Fibroblast of gingiva (primary cell): Measurements from ENCODE around the gene RIN2.
"Not testable (repeated sequence)": the region's sequence is repeated elsewhere in the genome, so short reads cannot be mapped to it uniquely, and the experiment has no call there.

Experiments
- DNase-seq: peaks from one replicate; pipeline ENCODE4 v3.0.0-alpha.2; 2011; ENCODE audit warnings: low read depth

RIN2 gene

DNA sequence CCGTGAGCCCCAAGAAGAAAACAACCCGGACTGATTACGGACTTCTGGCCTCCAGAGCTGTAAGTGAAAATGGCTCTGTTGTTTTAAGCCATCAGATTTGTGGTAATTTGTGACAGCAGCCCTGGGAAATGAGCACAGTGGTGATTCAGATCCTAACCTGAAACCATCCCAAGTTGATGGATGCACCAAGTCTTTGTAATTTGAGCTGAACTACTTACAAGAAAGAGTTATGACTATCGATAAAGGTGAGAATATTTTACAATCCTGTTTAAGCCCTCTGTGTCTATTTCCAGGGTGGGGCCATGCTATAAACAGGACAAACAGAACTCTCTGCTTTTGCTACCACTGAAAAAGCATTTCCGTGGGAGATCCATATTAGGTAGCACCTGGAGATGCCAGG, 19.1 kb upstream of the RIN2 start:
- no peak for DNase-seq

GRCh38 chr20:19739351-19739750, 18.7 kb upstream of the RIN2 start:
- no peak for DNase-seq

GRCh38 chr20:19740512-19740911, 17.5 kb upstream of the RIN2 start:
- no peak for DNase-seq

DNA sequence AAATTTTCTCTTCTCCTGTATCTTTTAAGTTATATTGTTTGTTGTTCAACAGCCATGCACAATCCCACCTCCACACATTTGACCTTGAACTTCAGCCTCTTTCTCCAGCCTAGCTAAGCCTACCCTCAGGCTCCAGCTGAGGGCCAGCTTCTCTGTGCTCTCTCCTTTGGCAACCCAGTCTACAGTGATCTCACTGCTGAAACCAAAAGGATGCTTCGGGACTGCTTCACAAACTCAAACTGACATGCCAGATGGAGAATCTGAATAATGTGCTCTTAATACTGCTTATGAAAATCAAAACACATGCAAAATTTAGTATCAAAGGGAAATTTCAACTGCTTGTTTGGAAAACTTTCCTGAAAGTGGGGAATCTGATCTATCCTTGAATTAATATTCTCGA, 16.1 kb upstream of the RIN2 start:
- peak; percentile 15 for DNase-seq

GRCh38 chr20:19742974-19743639, 15.0 kb upstream of the RIN2 start:
- DNase-seq, result no peak

GRCh38 chr20:19743640-19743995, 14.4 kb upstream of the RIN2 start:
- no peak for DNase-seq

- DNase-seq, result no peak
These were observed 13.0 kb upstream of the RIN2 start for GRCh38 chr20:19745106-19745505.

GRCh38 chr20:19745584-19745983, 12.5 kb upstream of the RIN2 start:
- DNase-seq, result no peak

- no peak for DNase-seq
These were observed 11.7 kb upstream of the RIN2 start for GRCh38 chr20:19746396-19746795.

DNA sequence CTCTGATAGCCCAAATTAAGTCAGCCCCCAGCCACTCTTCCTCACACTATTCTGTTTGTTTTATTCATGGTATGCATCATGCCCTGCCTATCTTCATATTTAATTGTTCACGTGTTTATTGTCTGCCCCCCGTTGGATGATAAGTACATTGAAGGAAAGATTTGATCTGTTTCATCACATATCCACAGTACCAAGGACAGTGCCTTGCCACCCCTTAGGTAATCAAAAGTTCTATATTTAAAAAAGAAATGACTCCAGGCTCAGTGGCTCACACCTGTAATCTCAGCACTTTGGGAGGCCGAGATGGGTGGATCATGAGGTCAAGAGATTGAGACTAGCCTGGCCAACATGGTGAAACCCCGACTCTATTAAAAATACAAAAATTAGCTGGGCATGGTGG, 10.2 kb upstream of the RIN2 start:
- no peak for DNase-seq

DNA sequence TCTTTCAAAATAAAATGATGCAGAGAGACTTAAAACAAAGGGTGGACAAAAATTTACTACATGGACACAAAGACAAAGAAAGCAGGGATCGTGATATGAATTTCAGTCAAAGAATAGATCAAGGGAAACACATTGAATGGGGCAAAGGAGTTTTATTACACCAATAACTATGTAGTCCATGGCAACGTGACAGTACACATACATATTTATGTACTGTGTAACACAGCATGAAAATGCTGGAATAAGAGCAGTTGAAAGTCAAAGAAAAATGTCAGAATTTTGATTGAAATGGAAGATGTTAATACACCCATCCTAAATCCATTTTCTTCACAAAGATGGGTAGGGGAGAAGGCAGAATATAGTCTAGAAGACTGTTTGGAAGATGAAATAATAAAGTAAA, 9.4 kb upstream of the RIN2 start:
- no peak for DNase-seq

DNA sequence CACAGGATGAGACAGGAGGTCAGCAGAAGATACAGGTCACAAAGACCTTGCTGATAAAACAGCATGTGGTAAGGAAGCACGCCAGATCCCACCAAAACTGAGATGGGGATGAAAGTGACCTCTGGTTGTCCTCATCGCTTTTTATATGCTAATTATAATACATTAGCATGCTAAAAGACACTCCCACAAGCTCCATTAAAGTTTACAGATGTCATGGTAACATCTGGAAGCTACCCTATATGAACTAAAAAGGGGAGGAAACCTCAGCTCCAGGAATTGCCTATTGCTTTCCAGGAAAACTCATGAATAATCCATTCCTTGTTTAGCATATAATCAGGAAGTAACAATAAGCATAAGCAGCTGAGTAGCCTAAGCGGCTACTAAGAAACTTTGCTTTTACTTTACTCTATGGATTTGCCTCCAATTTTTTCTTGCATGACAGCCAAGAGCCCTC, 8.4 kb upstream of the RIN2 start:
- DNase-seq, result no peak

GRCh38 chr20:19750101-19750606, 7.9 kb upstream of the RIN2 start:
- DNase-seq, result no peak

GRCh38 chr20:19750907-19751636, 7.0 kb upstream of the RIN2 start:
- no peak for DNase-seq

GRCh38 chr20:19754201-19754600, 3.9 kb upstream of the RIN2 start:
- not testable (repeated sequence) for DNase-seq

- no peak for DNase-seq
These were observed 1.1 kb upstream of the RIN2 start for GRCh38 chr20:19756761-19757486.

GRCh38 chr20:19757487-19758132, 448 bp upstream of the RIN2 start:
- DNase-seq, result peak; percentile 92

- DNase-seq, result peak; percentile 50
These were observed 658 bp downstream of the RIN2 start for GRCh38 chr20:19758501-19759331.

- DNase-seq, result no peak
These were observed 2.3 kb downstream of the RIN2 start for GRCh38 chr20:19760371-19760721.

- no peak for DNase-seq
These were observed 3.3 kb downstream of the RIN2 start for GRCh38 chr20:19761326-19761725.

DNA sequence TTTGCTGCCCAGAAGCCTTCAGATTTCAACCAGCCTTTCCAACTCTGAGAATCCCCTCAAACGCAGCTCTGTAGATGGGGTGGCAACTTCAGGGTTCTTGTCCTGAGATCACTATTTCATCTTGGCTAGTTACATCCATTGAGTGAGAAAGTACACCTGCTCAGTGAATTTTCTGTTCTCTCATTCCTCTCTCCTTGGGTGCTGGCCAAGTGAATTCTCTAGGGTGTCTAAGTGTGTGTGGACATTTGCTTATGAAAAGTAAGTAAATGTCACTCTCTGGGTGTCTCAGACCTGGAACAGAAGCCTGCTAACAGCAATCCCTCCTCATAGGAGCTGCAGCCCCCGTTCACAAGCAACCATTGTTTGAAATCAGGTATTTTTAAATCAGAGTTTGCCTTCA, 3.8 kb downstream of the RIN2 start:
- no peak for DNase-seq

DNA sequence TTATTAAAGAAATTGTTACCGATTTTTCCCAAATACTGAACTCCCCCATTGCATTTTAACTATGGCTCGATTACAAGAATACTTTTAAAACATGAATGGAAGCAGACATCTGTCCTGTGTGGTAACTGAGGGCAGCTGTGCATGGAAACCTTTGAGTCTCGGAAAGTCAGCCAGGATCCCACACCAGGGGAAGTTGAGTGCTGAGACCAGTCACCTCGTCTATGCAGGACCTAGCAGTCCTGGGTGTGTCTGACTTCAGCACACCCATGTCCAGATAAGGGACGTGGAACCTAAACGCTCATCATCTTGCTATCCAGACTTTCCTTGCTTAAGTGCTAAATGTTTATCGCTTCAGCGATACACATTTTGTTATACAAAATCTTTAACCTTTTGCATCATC, 6.1 kb downstream of the RIN2 start:
- no peak for DNase-seq
